KOPT-K1 (cell line): Measurements from ENCODE around the gene ZNF678.
A peak's percentile ranks its signal among the peaks of the same experiment; 100 is the strongest.
"Not testable (repeated sequence)": the region's sequence is repeated elsewhere in the genome, so short reads cannot be mapped to it uniquely, and the experiment has no call there.

Experiments used
- H3K27ac ChIP-seq: fragments of 200-600 bp; sonication (generic); 2 replicates; pipeline ENCODE4 v1.5.1; 2016; ENCODE audit warnings: antibody characterized with exemption, mild to moderate bottlenecking, low read depth, low read length; ENCODE audit not compliant: poor library complexity, severe bottlenecking
- H3K36me3 ChIP-seq: fragments of 200-600 bp; sonication (generic); 2 replicates; pipeline ENCODE4 v1.5.1; 2017; ENCODE audit warnings: antibody characterized with exemption, mild to moderate bottlenecking, low read length, moderate library complexity; ENCODE audit not compliant: insufficient read depth
- H3K9me3 ChIP-seq: fragments of 200-600 bp; sonication (generic); 2 replicates; pipeline ENCODE4 v1.5.1; 2017; ENCODE audit warnings: antibody characterized with exemption, low read length, mild to moderate bottlenecking; ENCODE audit not compliant: insufficient read depth, poor library complexity, severe bottlenecking

Gene ZNF678

DNA sequence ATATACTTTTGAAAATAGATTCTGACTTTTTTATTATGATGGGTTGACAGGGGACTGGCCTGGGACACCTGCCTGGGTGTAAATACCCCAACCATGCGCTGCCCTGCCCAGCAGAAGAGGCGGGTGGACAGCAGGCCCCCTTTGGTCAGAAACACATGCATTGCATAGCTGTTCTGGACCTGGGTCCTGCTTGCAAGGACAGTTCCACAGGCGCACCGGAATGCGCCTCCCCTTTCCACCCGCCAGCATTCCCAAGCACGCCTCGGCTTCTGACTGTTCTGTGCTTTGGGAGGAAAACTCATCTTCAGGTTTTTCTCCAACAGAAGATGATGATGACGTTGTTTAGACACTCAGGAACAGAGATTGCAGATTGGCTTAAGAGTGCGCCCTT lies 428 bp upstream of the ZNF678 start:
- Histone ChIP-seq H3K9me3 (peaks cover 69% of the 10 kb centered on the region), H3K27ac (peak overlapping the region; percentile 83), H3K36me3 (peaks cover 11% of the 10 kb centered on the region)

DNA sequence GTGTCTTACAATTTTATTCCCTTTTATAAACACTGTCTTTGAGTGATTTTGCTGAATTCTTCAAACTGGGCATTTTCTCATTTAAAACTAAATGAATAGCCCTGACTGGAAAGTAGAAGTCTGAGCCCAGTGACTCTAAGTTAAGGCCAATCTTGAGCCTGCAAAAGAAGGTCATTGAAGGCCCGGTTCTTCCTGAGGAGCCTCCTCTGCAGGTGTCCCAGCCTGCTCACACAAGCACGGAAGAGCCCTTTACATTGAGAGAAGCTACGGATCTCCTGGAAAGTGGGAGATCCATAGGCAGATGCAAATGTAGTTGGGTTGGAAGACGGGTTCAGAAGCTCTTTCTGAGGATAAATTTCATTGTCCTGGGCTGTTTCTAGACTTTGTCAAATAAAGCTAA lies 3.9 kb downstream of the ZNF678 start:
- H3K36me3 ChIP-seq, result peaks cover 22% of the 10 kb centered on the region
- H3K9me3 ChIP-seq, result peaks cover 63% of the 10 kb centered on the region
- H3K27ac ChIP-seq, result no peak overlapping the region

DNA sequence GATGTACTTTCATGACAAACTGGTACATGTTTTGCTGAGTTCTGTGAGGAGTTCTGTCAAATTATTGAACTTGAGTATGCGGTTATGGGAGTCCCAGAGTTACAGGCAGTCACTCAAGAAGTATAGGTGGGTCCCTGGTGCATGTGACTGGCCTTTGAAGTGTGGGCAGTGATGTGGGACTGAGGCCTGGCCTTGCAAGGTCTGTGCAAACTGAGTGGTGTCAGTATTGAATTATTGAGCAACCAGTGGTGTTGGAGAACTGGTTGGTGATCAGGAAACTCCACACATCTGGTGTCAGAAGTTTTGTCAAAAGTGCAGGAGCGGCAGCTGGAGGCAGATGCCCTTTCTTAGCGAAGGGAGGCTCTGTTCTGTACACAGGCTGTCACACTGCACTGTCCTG lies 5.2 kb downstream of the ZNF678 start:
- Histone ChIP-seq H3K27ac (no peak overlapping the region), H3K9me3 (peaks cover 68% of the 10 kb centered on the region), H3K36me3 (peaks cover 27% of the 10 kb centered on the region)

DNA sequence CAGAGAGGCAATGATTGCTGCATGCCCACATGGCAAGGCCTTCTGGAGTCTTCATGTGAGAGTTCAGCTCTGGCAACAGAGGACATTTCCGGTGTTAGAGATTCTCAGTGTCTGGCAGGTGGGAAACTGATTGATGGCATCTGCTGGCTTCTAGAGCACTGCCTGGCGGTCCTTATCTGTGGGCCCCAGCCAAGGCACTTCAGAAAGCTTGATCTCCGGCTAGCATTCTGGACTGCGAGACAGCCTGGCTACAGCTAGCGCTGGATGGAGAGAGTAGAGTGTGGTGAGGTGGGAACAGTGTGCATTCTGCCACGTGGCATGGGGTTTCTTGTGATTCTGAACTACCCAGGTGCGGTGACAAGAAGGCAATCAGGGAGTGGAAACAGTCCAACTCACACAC lies 9.4 kb downstream of the ZNF678 start:
- peaks cover 92% of the 10 kb centered on the region for H3K9me3 ChIP-seq
- H3K36me3 ChIP-seq, result peaks cover 18% of the 10 kb centered on the region; the same call in 1 of the 2 replicates
- H3K27ac ChIP-seq, result no peak overlapping the region

DNA sequence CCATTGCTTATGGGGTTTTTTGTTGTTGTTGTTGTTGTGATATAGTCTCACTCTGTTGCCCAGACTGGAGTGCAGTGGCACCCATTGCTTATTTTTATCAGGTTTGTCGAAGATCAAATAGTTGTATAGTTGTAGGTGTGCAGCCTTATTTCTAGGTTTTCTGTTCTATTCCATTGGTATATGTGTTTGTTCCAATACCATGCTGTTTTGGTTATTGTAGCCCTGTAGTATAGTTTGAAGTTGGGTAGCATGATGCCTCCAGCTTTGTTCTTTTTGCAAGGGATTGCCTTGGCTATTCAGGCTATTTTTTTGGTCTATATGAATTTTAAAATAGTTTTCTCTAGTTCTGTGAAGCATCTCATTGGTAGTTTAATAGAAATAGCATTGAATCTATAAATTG lies 11.6 kb downstream of the ZNF678 start:
- H3K9me3 ChIP-seq, result peaks cover 94% of the 10 kb centered on the region
- no peak overlapping the region for H3K27ac ChIP-seq
- peaks cover 7% of the 10 kb centered on the region; the same call in 1 of the 2 replicates for H3K36me3 ChIP-seq

DNA sequence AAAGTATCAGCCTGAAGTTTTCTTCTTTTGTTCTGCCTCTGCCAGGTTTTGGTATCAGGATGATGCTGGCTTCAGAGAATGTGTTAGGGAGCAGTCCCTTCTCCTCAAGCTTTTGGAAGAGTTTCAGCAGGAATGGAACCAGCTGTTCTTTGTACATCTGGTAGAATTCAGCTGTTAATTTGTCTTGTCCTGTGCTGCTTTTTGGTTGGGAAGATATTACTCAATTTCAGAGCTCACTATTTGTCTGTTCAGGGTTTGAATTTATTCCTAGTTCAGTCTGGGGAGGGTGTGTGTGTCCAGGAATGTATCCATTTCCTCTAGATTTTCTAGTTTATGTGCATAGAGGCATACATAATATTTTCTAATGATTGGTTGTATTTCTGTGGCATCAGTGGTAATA lies 12.8 kb downstream of the ZNF678 start:
- peaks cover 7% of the 10 kb centered on the region; the same call in 1 of the 2 replicates for H3K36me3 ChIP-seq
- H3K9me3 ChIP-seq, result peaks cover 89% of the 10 kb centered on the region

DNA sequence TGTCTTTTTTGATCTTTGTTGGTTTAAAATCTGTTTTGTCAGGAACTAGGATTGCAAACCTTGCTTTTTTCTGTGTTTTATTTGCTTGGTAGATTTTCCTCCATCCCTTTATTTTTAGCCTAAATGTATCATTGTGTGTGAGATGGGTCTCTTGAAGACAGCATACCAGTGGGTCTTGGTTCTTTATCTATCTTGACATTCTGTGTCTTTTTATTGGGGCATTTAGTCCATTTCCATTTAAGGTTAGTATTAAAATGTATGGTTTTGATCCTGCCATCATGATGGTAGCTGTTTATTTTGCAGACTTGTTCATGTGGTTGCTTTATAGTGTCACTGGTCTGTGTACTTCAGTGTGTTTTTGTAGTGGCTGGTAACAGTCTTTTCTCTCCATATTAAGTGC lies 14.1 kb downstream of the ZNF678 start:
- Histone ChIP-seq H3K27ac (no peak overlapping the region), H3K36me3 (peaks cover 2% of the 10 kb centered on the region; the same call in 1 of the 2 replicates), H3K9me3 (peaks cover 88% of the 10 kb centered on the region)

More for the DNA sequence above, 12.8 kb downstream of the ZNF678 start:
- H3K27ac ChIP-seq, result no peak overlapping the region

DNA sequence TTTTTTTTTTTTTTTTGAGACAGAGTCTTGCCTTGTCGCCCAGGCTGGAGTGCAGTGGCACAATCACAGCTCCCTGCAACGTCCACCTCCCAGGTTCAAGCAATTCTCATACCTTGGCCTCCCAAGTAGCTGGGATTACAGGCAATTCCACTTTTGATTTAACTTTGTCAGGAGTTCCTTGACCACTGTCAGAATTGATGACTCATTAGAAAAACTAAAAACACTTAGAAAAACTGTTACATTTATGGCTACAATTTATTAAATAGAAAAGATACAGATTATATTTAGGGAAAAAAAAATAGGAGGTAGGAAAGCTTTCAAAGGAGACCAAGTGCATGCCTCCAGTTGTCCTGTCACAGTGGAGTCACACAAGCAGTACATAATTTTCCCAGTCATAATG lies 20.0 kb downstream of the ZNF678 start:
- peaks cover 79% of the 10 kb centered on the region for H3K9me3 ChIP-seq
- H3K36me3 ChIP-seq, result peaks cover 16% of the 10 kb centered on the region
- H3K27ac ChIP-seq, result no peak overlapping the region

DNA sequence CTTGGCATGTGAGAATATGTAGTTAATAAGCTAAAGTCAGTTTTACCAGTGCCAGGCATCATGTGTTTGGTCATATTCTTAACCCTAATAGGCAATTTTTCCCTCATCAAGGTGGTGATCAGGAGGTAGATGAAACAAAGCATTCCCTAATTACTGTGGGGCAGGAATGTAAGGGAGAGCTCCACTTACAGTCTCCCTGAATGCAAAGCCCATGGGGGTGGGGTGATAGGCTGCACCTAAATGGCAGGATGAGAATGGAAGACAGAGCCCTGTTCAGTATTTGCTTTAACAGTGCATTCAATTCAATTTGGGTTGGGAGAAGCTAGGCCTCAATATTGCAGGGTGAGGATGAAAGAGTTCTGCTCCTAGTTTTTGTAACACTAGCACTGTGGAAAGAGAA lies 23.4 kb downstream of the ZNF678 start:
- Histone ChIP-seq H3K9me3 (peaks cover 85% of the 10 kb centered on the region), H3K36me3 (peaks cover 16% of the 10 kb centered on the region), H3K27ac (no peak overlapping the region)

DNA sequence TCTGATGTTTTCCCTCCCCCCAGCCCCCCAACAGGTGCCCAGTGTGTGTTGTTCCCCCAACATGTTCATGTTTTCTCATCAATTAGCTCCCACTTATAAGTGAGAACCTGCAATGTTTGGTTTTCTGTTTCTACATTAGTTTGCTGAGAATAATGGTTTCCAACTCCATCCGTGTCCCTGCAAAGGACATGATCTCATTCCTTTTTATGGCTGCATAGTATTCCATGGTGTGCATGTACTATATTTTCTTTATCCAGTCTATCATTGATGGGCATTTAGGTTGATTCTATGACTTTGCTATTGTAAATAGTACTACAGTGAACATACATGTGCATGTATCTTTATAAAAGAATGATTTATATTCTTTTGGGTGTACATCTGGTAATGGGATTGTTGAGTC lies 24.6 kb downstream of the ZNF678 start:
- peaks cover 16% of the 10 kb centered on the region for H3K36me3 ChIP-seq
- no peak overlapping the region for H3K27ac ChIP-seq
- H3K9me3 ChIP-seq, result peaks cover 88% of the 10 kb centered on the region

DNA sequence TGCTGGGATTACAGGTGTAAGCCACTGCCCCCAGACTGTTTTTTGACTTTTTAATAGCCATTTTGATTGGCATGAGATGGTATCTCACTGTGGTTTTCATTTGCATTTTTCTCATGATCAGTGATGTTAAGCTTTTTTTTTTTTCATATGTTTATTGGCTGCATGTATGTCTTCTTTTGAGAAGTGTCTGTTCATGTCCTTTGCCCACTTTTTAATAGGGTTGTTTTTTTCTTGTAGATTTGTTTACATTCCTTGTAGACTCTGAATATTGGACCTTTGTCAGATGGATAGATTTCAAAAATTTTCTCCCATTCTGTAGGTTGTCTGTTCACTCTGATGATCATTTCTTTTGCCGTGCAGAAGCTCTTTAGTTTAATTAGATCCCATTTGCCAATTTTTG lies 25.4 kb downstream of the ZNF678 start:
- H3K36me3 ChIP-seq, H3K27ac ChIP-seq: not testable (repeated sequence)
- H3K9me3 ChIP-seq, result peaks cover 92% of the 10 kb centered on the region

DNA sequence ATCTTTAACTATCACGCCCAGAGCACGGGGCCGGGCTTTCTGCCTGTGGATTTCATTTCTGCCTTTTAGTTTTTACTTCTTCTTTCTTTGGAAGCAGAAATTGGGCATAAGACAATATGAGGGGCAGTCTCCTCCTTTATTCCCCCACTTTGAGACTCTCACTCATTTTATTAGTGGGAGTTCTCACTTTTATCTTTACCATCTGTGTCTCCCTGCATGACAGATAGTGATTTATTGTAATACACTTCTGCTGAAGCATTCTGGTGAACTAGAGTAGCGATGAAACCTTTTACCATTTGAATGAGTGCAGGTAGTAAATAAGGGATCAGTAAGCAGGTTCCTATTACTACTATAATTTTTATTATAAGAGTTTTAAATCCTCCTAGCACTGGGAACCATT lies 26.4 kb downstream of the ZNF678 start:
- not testable (repeated sequence) for H3K36me3 ChIP-seq, H3K27ac ChIP-seq
- H3K9me3 ChIP-seq, result peaks cover 91% of the 10 kb centered on the region

DNA sequence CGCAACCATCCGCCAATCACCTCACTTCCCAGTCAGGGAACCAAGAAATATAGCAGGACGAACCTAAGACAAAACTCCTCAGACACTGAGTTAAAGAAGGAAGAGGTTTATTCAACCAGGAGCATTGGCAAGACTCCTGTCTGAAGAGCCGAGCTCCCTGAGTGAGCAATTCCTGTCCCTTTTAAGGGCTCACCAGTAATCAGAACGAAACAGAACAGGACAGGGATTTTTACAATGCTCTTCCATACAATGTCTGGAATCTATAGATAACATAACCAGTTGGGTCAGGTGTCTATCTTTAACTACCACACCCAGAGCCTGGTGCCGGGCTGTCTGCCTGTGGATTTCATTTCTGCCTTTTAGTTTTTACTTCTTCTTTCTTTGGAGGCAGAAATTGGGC lies 32.9 kb downstream of the ZNF678 start:
- H3K27ac ChIP-seq, H3K36me3 ChIP-seq: not testable (repeated sequence)
- peaks cover 86% of the 10 kb centered on the region for H3K9me3 ChIP-seq

DNA sequence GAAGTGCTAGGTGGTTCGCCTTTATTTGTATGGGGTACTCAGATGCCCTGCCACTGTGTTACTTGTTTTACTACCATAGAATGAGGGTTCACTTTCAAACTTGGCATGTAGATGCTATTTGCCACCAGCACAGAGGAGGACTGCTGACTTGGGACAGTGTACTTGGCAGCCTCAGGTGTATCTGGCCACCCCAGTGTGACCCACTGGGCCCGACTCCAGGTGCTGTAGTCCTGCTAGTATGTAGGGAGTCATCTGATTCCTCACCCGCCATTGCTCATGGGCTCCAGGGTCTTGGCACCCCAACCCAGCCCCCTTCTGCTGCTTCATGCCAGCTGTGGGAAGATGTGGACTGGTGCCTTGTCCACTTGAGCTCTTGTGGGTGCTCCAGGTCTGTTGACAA lies 40.0 kb downstream of the ZNF678 start:
- Histone ChIP-seq H3K36me3 (peaks cover 4% of the 10 kb centered on the region; the same call in 1 of the 2 replicates), H3K27ac (no peak overlapping the region), H3K9me3 (peaks cover 91% of the 10 kb centered on the region)

DNA sequence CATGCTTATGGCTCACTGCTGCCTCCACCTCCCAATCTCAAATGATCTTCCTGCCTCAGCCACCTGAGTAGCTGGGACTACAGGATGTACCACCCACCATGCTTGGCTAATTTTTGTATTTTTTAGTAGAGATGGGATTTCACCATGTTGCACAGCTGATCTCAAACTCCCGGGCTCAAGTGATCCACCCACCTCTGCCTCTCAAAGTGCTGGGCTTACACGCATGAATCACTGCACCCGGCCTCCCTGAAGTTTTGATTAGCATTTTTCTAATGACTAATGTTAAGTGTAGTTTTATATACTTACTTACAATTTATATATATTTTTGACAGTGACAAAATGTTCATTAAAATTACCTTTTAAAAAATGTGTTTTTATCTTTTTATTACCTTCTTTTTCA lies 41.1 kb downstream of the ZNF678 start:
- Histone ChIP-seq H3K9me3 (peaks cover 90% of the 10 kb centered on the region), H3K27ac (no peak overlapping the region)

DNA sequence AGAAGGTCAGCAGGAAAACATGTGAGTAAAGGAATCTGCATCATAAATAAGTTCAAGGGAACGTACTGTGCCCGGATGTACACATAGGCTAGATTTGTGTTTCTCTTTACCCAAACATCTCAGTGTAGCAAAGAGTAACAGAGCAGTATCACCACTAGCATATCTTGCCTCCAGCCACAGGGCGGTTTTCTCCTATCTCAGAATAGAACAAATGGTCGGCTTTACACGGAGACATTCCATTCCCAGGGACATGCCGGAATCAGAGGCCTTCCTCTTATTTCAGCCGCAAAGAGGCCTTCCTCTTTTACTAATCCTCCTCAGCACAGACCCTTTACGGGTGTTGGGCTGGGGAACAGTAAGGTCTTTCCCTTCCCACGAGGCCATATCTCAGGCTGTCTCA lies 42.9 kb downstream of the ZNF678 start:
- peaks cover 91% of the 10 kb centered on the region for H3K9me3 ChIP-seq
- H3K27ac ChIP-seq, H3K36me3 ChIP-seq: not testable (repeated sequence)

More for the DNA sequence above, 41.1 kb downstream of the ZNF678 start:
- H3K36me3 ChIP-seq, result peaks cover 4% of the 10 kb centered on the region; the same call in 1 of the 2 replicates
